ENCODE results near the gene PIP5KL1.

DNA sequence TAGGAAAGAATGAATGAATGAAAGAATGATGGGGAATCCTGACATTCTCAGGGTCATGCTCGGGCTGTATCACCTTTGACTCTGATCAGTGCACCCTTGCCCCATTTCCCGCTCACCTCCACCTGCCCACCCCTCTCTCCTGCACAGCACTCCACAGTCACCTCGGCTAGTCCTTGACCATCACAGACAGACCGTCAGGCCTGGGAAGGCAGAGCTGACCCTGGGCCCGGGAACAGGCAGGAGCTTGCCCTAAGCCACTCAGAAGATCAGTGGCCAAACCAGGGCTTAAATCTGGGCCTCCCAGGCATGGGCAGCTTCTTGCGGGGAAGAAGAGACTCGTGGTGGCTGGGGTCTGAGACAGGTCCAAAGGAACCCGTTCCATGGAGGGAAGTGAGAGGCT is 34.8 kb downstream of the PIP5KL1 start:
- TF ChIP-seq EZH2 (optimal IDR thresholded peaks at IDR 0.05; ENCODE audit: low read depth, low read length) (no peak), EZH2phosphoT487 (IDR thresholded peaks at IDR 0.05; ENCODE audit: low read length) (no peak)
- TF ChIP-seq, protein P1, sequence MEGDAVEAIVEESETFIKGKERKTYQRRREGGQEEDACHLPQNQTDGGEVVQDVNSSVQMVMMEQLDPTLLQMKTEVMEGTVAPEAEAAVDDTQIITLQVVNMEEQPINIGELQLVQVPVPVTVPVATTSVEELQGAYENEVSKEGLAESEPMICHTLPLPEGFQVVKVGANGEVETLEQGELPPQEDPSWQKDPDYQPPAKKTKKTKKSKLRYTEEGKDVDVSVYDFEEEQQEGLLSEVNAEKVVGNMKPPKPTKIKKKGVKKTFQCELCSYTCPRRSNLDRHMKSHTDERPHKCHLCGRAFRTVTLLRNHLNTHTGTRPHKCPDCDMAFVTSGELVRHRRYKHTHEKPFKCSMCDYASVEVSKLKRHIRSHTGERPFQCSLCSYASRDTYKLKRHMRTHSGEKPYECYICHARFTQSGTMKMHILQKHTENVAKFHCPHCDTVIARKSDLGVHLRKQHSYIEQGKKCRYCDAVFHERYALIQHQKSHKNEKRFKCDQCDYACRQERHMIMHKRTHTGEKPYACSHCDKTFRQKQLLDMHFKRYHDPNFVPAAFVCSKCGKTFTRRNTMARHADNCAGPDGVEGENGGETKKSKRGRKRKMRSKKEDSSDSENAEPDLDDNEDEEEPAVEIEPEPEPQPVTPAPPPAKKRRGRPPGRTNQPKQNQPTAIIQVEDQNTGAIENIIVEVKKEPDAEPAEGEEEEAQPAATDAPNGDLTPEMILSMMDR (IDR thresholded peaks at IDR 0.05; ENCODE audit: low read length) = no peak

Data from MM.1S (cell line).